HPDE6-E6E7 (cell line): Measurements from ENCODE around the gene CALB2.
"Not testable (repeated sequence)": the region's sequence is repeated elsewhere in the genome, so short reads cannot be mapped to it uniquely, and the experiment has no call there.

Experiments
- DNase-seq: peaks from one replicate; pipeline ENCODE4 v3.0.0; 2011; ENCODE audit warnings: missing footprints; ENCODE audit errors: extremely low spot score

The CALB2 gene

DNA sequence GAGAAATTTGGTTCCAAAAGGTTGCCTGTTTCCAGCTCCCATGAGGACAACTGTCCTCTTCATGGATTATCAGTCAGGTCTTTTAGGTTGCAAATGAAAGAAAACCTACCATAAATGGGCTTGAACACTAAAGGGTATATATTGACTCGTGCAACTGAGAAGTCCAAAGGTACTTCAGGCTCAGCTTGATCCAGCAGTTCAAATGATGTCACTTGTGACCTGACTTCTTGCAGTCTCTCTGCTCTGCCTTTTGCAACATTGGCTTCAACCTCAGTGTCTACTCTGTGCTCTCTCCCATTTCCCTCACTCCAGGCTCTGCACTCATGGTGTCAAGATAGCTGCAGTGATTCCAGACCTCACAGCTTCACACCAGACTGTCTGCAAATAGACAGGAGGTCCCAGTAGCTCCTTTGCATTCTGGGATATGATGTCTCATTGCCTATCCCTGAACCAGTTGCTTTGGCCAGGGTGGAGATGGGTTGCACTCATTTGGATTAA, 5.5 kb upstream of the CALB2 start:
- DNase-seq = no peak

DNA sequence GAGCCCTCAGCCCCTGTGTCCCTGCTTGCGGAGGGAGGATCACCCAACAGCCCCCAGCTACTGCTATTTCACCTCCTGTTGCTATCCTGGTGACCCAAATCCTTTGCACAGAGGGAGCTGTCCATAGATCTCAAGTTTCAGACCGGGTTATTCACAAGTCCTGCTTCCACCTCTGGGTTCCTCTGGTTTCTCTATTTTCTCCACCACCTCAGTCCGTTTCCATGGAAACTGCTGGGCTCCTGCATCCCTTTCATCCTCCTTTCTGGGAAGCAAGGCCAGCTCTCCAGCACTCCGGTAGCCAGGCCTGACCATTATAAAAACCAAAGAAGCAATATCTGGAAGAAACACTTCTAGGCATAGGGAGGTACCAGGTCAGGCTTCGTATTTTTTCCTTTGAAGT, 4.8 kb upstream of the CALB2 start:
- no peak for DNase-seq

DNA sequence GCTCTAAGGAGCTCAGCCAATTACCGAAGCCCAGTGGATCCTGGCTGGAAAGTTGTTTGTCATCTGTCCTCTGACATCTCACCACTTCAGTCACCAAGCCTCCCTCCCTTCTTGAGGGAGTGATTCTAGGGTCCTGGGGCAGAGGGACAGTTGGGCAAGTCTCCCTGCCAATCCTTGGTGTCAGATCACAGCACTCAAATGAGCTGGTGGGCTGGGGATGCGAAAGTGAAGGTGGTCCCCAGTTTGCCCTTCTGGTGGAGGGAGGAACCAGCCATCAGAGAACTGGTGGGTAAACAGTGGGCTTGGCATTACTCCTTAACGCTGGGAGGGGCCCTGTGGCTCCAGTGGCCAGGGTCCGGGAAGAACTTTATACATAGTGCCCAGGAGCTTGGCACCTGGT, 4.4 kb upstream of the CALB2 start:
- DNase-seq = no peak

DNA sequence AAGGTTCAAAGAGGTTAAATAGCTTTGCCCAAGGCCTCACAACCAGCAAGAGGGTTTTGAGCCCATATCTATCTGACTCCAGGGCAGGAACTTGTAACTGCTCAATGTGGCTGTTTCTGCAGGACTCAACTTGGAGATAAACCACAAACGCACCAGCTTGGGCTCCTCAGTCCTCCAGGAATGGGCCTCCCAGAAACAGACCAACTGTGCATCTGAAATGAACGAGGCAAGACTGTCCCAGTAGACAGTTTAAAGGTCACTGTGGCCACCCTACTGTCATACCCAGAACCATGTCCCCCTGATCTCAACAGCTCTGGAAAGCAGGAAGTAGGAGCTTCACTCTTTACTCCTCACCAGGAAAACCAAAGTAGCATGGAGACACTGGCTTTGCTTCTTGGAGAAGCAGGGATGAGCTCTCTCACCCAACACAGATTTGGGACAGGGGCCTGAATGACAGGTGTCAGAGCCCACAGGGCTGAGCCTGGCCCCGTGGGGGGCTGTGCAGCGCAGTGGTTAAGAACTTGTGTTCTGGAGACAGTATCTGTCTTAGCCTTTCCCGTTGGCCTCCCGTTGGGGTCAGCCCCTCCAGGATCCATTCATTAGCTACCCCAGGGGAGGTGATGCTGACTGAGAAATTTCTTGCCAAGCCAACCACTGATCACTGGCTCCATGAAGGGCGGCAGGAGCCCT, 2.3 kb upstream of the CALB2 start:
- DNase-seq = no peak

DNA sequence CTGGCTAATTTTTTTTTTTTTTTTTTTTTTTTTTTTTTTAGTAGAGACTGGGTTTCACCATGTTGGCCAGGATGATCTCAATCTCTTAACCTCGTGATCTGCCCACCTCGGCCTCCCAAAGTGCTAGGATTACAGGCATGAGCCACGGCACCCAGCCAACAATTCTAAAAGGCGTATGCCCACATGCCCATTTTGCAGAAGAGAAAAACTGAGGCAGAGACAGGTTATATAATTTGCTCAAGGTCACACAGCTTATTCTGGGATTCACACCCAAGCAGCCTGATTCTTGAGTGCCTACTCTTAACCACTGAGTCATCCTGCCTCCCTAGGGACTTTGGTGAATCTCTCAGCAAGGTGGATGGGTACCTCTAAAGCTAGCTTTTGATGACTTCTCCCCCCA, 1.6 kb upstream of the CALB2 start:
- not testable (repeated sequence) for DNase-seq

DNA sequence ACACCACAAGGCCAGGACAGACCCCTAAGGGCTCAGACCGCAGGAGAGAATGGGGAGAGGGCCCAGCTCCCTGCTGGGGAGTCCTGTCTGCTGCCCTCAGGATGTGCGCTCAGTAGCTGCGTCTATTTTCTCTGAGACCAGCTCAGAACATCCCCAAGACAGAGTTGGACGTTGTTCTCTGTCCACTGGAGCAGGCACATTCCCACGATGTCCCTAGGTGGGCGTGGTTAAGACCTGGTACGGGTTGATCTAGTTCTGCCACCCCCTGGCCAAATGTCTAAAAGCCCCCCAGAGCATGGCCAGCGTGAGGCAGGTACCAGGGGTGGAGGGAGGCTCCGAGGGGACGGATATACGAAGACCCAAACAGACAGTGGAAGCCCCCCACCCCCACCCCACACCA, 842 bp upstream of the CALB2 start:
- DNase-seq = no peak

DNA sequence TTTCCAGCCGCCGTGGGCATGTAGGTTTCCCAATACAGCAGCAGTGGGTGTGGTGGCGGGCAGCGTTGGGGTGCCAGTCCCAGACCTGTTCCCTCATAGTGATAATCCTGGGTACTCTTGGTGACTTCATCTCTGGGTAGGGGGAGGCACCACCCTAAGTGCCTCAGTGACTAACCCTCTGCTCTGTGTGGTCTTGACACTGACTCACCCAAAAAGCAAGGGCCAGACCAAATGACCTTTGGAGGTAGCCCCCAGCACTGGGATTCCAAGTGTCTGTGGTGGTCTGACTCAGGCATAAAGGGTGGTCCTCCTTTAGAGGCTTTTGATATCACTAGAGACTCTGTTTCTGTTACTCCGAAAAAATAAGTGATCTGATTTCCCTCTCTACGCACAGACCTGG, 908 bp downstream of the CALB2 start:
- DNase-seq = no peak

DNA sequence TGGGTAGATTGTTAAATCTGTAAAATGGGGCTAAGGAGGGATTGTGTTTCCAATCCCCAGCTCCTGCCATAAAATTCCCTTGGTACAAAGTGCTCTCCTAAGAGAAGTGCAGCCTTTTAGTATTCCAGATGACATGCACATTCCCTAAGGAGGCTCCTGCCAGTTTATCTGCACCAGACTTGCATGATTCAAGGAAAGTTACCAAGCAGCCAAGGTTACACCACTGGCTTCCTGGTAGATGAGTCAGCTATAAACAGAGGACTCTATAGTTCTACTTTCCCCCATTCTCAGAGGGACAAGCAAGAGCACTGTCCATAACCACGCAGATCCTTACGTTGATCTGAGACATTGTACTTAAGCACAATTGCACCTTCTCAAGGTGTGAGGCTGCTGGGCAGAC, 1.9 kb downstream of the CALB2 start:
- peak; percentile 76 for DNase-seq

DNA sequence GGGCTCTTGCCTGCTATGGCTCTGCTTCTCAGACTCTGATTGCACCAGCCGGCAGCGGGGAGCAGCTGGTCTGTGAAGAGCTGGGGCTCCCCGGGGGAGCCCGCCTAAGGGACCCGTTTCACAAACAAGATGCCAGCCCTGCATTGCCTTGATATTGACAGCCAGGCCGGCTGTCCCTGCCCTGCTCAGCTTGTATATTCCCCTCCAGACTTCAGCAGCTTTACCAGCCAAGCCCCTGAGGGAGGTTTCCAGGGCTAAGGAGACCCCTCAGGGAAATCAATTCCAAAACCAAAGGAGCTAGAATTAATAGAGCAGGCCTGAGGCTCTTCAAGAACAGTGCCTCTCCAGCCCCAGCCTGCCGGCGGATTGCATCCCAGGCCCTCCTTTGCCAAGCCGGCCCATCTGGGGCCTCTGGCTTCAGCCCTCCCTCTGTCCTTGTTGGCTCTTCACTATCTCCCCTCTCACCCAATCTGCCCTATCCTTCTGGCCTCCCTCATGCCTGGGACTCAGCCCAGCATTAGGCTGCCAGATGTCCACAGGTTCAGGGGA, 5.7 kb downstream of the CALB2 start:
- DNase-seq = no peak

DNA sequence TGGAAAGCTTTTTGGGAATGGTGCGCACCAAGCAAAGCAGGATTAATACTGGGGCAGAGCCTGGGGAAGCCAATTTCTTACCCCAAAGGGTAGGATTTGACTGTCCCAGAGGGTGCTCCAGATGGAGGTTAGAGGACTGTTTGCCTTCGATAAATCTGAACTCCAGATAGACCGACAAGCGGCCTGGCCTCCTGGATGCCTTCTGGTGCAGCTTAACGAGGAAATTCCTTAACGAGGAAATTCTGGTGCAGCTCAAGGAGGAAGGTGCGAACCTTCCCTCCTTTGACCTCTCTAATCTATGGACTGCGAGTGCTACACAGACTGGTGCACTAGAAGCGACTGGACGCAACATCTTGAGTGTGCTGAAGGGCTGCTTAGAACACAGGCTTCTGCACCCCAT, 6.5 kb downstream of the CALB2 start:
- DNase-seq = no peak

DNA sequence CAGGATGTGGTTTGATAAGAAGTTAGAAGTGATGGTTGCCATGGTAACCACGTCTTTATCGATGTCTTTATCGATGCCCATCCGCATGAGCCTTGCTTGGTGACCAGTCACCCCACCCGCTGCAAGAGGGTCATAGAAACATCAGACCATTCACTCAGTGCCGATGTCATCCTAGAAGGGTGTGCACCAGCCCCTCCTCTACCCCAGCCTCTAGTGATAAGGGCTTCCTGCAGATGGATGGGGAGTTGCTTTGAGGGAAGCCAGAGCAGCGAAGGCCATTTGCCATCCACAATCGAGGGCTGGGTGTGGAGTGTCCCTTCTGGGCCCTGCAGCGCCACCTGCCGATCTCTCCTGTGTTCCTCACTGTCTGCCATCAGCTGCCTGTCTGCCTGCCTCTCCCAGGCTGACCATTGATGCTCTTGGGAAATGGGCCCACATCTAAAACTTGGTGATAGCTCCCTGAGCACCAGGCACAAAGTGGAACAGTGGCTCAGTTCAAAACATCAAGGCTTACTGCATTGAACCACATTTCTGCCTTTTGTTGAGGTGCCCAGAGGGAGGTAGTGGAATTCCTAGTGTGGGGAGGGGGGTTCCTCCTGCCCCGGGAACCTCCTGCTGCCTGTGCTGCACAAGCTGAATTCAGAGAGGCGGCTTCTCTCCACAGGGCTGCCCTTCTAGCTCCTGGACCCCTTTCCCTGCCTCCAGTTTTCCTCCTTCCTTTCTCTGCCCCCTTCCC, 8.9 kb downstream of the CALB2 start:
- DNase-seq = peak; percentile 57

DNA sequence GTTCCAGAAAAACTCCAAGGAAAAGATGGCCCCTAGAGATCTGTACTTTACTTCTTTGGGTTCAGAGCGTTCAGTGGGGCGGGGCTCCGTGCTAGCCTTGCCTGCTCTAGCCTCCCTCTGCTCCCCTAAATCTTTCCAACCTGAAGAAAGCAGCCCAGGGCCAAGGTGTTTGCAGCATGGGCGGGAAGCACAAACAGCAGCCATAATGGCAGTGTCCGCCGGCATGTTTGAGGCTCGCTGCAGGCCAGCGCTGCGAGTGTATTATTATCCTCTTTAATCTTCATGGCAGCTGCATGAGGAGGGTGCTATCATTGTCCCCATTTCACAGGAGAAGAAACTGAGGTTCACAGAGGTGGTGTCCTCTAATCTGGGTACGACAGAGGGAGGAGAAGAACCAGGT, 10.4 kb downstream of the CALB2 start:
- no peak for DNase-seq

DNA sequence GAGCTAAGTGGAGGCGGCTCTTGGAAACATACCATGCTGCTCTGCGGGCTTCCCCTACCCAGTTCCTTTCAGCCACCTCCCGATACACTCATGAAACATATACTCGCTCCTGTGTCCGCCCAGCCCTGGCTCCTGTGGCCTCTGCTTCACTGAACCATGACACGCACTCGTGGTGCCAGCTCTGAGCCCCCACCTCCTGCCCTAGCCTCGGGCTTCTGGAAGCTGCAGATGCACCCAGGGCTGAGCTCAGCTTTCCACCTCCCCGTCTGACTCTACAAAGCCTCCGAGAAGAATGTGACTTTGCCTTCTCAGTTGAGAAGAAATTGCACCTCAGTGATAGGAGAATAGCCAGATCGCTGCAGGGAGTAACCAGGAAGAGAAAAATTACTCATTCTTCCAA, 11.0 kb downstream of the CALB2 start:
- no peak for DNase-seq

DNA sequence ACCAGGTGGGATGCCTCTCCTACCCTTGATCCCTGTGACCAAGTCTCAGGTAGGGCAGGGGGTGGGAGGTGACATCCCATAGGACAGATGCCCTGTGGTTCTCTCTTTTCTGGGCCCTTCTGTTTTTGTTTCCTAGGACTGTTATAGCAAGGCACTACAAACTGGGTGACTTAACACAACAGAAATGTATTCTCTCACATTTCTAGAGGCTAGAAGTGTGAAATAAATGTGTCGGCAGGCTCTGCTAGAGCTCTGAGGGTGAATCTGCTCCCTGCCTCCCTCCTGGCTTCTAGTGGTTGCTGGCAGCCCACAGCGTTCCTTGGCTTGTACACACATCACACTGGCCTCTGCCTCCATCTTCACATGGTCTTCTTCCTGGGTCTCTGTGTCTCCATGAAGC, 12.7 kb downstream of the CALB2 start:
- no peak for DNase-seq

DNA sequence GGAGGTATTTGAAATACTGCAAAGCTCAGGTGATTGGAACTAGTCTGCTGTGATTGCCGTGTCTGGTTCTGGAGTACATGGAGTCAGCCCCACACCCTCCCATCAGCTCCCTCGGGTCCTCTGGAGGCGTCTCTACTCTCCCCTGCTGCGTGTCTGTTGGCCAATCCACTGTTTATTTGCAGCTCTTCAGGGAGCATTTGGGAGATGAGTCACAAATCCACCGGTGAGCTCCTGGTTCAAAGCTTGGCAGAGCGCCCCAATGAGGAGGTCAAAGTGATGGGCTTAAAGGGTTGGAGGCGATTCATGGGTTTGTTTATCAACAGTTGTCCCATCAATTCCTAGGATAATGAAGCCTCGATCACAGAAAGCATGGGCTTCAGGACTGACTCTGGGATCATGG, 14.6 kb downstream of the CALB2 start:
- no peak for DNase-seq

DNA sequence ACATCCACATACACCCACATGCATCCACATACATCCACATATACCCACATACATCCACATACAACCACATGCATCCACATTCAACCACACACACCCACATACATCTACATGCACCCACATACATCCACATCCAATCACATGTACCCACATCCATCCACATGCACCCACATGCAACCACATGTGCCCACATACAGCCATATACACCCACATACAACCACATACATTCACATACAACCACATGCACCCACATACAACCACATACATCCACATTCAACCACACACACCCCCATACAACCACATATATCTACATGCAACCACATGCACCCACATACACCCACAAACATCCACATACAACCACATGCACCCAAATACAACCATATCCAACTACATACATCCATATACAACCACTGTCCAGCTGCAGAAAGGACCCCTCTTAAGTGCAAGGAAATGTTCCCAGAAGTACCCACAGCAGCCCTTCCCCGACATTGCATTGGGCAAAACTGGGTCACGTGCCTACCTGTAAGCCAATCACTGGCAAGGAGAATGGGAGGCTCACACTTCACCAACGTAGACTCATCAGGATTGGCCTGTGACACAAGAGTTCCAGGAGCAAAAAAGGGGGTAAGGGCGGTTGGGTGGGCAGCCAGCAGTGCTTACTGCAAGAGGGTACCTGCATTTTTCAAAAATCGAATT, 18.1 kb downstream of the CALB2 start:
- DNase-seq = no peak

DNA sequence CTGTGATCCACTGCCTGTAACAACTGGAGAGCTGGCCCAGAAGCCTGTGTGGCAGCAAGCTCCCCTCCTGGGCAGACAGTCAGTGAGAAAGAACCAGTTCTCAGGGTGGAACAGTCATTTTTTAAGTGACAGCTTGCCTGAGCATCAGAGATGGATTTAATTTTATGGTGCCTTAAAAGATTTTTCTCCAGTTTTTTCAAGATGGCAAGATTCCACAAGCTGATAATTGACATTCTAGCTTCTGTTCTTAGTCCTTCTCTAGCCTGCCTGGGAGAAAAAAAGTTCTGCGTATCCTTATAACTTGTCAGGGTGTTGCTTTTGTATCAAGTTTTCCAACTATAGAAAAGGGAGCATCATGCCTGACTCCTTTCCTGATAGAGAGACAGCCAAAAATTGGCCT, 21.2 kb downstream of the CALB2 start:
- DNase-seq = no peak

DNA sequence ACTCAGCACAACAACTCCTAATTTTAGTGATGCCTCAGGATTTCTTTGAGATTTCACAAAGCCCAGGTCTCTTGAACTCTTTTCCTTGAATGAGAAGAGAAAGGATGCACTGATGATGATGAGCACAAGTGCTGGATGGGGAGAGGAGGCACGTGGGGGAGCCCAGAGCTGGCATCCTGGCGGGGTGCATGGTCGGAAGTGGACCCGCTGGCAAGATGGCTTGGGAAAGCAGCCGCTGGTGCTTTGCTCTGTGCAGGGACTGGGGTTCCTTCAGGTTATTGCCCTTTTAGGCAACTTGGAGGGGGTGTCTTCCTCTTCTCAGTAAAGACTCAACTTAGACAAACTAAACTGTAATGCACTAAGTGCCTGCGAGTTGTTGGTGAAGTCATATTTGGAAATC, 22.3 kb downstream of the CALB2 start:
- DNase-seq = no peak

DNA sequence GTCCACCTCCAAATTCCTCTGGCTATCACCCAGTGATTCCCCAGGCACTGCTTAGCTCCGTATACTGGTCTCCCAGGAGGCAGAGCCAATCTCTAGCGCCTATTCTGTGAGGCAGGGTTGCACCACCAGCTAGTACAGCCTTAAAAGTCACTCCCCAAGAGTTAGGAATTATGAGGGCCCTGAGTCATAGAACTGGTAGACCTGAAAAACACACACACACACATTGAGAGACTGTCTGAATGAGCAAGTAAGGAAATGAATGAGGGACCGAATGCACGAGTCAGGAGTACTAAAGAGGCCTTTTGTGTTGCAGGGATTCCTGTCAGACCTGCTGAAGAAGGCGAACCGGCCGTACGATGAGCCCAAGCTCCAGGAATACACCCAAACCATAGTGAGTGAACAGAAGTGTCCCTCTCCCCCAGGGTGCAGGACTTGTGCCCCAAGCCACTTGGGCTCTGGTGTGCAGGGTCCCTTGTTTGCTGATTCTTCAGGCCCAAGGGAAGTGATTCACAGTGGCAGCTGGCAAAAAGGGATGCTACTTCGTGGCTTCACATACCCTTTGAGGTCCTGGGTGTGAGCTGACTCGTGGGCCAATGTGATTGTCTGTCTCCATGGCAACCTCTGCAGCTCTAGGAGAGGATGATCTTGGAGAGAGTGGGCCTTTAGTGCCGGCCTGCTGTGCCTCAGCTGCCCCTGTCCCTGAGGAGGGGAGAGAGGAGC, 24.7 kb downstream of the CALB2 start:
- DNase-seq = peak; percentile 23

DNA sequence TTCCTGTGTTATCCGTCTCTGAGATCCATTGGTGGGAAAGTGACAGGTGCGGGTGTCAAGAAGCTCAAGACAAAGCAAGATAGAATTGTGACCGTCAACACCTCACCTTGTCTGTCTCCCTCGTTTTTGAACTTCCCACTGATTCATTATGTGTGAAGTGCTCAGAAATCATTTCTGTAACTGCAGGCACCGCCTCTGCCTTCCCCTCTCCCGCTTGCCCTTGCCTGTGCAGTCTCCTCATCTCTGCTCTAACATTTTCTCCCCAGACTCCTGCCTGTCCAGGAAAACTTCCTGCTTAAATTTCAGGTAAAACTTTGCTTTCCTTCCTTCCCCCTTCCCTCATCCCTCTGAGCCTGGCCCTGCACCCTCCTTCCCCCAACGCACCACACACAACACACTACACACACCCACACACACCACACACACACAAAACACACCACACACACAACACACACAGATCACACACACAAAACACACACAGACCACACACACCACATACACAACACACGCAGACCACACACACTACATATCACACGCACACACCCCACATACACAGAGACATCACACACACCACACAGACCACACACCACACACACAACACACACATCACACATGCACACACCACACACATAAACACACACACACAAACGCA, 25.7 kb downstream of the CALB2 start:
- DNase-seq = no peak
